VCaP (cell line): Measurements from ENCODE around the gene UBE2I.

ENCODE experiments used
- H3K27ac ChIP-seq: fragments of 450-650 bp; 2 replicates; pipeline ENCODE4 v1.5.1; 2017
- CTCF ChIP-seq: fragments of 450-650 bp; conservative IDR thresholded peaks from 2 replicates; pipeline ENCODE4 v1.5.1; 2017; ENCODE audit warnings: mild to moderate bottlenecking, moderate library complexity

UBE2I gene

GRCh38 chr16:1308036-1308976, 1.1 kb upstream of the UBE2I start:
- no peak for TF ChIP-seq CTCF
- peak overlapping the region; percentile 96 for H3K27ac ChIP-seq

- H3K27ac ChIP-seq = peak overlapping the region; percentile 96
- TF ChIP-seq CTCF = no peak
Measured at GRCh38 chr16:1309888-1310831, 724 bp downstream of the UBE2I start.

GRCh38 chr16:1310832-1311200, 1.4 kb downstream of the UBE2I start:
- H3K27ac ChIP-seq = peak overlapping the region; percentile 96; the same call in 1 of the 2 replicates

GRCh38 chr16:1311212-1311737, 1.8 kb downstream of the UBE2I start:
- peak overlapping the region; percentile 96; the same call in 1 of the 2 replicates for H3K27ac ChIP-seq
- TF ChIP-seq CTCF = no peak

More at GRCh38 chr16:1310832-1311200, 1.4 kb downstream of the UBE2I start:
- TF ChIP-seq CTCF = no peak

GRCh38 chr16:1311738-1312466, 2.5 kb downstream of the UBE2I start:
- no peak for TF ChIP-seq CTCF
- peak overlapping the region; percentile 96; the same call in 1 of the 2 replicates for H3K27ac ChIP-seq

- no peak for TF ChIP-seq CTCF
- H3K27ac ChIP-seq = no peak overlapping the region
Measured at GRCh38 chr16:1312467-1312816, 3.0 kb downstream of the UBE2I start.
